GM20000 (cell line): ENCODE measurements around the gene CNNM3.
"Not testable (repeated sequence)": the region's sequence is repeated elsewhere in the genome, so short reads cannot be mapped to it uniquely, and the experiment has no call there.

Source experiments
- DNase-seq: peaks from one replicate; pipeline ENCODE4 v3.0.0; 2012; ENCODE audit warnings: low spot score
- CTCF ChIP-seq: IDR thresholded peaks from 2 replicates; pipeline ENCODE4 v1.5.1; 2012; ENCODE audit warnings: mild to moderate bottlenecking, control low read depth; ENCODE audit errors: extremely low read depth, missing control alignments

CNNM3 gene

GRCh38 chr2:96859099-96859649, 43.1 kb downstream of the CNNM3 start:
- no peak for DNase-seq
- no peak for TF ChIP-seq CTCF

- no peak for DNase-seq
- no peak for TF ChIP-seq CTCF
Measured at GRCh38 chr2:96859681-96860064, 43.6 kb downstream of the CNNM3 start.

GRCh38 chr2:96860065-96861029, 44.3 kb downstream of the CNNM3 start:
- TF ChIP-seq CTCF: no peak
- no peak for DNase-seq

- TF ChIP-seq CTCF: no peak
- no peak for DNase-seq
Measured at GRCh38 chr2:96861074-96861473, 45.0 kb downstream of the CNNM3 start.

GRCh38 chr2:96863056-96863455, 47.0 kb downstream of the CNNM3 start:
- DNase-seq: not testable (repeated sequence)

GRCh38 chr2:96863575-96864342, 47.7 kb downstream of the CNNM3 start:
- TF ChIP-seq CTCF: no peak
- DNase-seq: no peak

GRCh38 chr2:96864343-96865091, 48.4 kb downstream of the CNNM3 start:
- no peak for TF ChIP-seq CTCF

More at GRCh38 chr2:96864343-96865091, 48.4 kb downstream of the CNNM3 start:
- DNase-seq: no peak
